ENCODE measurements around the gene TTLL11.

- TF ChIP-seq EZH2phosphoT487 (IDR thresholded peaks at IDR 0.05; ENCODE audit: borderline replicate concordance, low read depth, low read length): no peak
- no peak for TF ChIP-seq CTCF (conservative IDR thresholded peaks at IDR 0.05; ENCODE audit: low read length)
Measured at GRCh38 chr9:121827251-121827967, 265.7 kb downstream of the TTLL11 start.
